GM19467 (cell line): ENCODE results near the gene MAN1C1.

Source experiments
- ATAC-seq: cut with Tn5 transposase; IDR thresholded peaks from one replicate; pipeline ENCODE4 v1.9.1; 2021; ENCODE audit warnings: mild to moderate bottlenecking, moderate library complexity; ENCODE audit not compliant: unreplicated experiment

Gene MAN1C1

GRCh38 chr1:25774206-25774803 is 157.7 kb downstream of the MAN1C1 start:
- no peak for ATAC-seq

GRCh38 chr1:25774921-25775771 is 158.6 kb downstream of the MAN1C1 start:
- ATAC-seq = no peak

- no peak for ATAC-seq
These were observed 162.8 kb downstream of the MAN1C1 start for GRCh38 chr1:25779388-25779787.

GRCh38 chr1:25779894-25780293 is 163.3 kb downstream of the MAN1C1 start:
- ATAC-seq = no peak

- ATAC-seq = no peak
These were observed 163.9 kb downstream of the MAN1C1 start for GRCh38 chr1:25780318-25781129.

- ATAC-seq = no peak
These were observed 164.5 kb downstream of the MAN1C1 start for GRCh38 chr1:25781130-25781433.

- ATAC-seq = no peak
These were observed 166.1 kb downstream of the MAN1C1 start for GRCh38 chr1:25782608-25783201.

GRCh38 chr1:25784575-25785051 is 168.0 kb downstream of the MAN1C1 start:
- no peak for ATAC-seq

- ATAC-seq = no peak
These were observed 168.9 kb downstream of the MAN1C1 start for GRCh38 chr1:25785333-25786067.

- ATAC-seq = no peak
These were observed 170.5 kb downstream of the MAN1C1 start for GRCh38 chr1:25786887-25787759.

- ATAC-seq = no peak
These were observed 171.2 kb downstream of the MAN1C1 start for GRCh38 chr1:25787760-25788166.

GRCh38 chr1:25790472-25790871 is 173.9 kb downstream of the MAN1C1 start:
- ATAC-seq = no peak

GRCh38 chr1:25792115-25792514 is 175.5 kb downstream of the MAN1C1 start:
- ATAC-seq = no peak

GRCh38 chr1:25793585-25794170 is 177.1 kb downstream of the MAN1C1 start:
- no peak for ATAC-seq

GRCh38 chr1:25794325-25794724 is 177.7 kb downstream of the MAN1C1 start:
- ATAC-seq = no peak

GRCh38 chr1:25795211-25795610 is 178.6 kb downstream of the MAN1C1 start:
- ATAC-seq = no peak

- no peak for ATAC-seq
These were observed 179.6 kb downstream of the MAN1C1 start for GRCh38 chr1:25795946-25796810.

GRCh38 chr1:25796811-25797458 is 180.3 kb downstream of the MAN1C1 start:
- ATAC-seq = no peak
